ENCODE measurements around the gene CXCR6. TPM values are rescaled to one million over a fixed set of nuclear protein-coding genes. Genes with fewer than 3 reads are reported as not detected.

Gene CXCR6
- total and polyA plus RNA-seq, 2 experiments from 2014 or later = not detected

DNA sequence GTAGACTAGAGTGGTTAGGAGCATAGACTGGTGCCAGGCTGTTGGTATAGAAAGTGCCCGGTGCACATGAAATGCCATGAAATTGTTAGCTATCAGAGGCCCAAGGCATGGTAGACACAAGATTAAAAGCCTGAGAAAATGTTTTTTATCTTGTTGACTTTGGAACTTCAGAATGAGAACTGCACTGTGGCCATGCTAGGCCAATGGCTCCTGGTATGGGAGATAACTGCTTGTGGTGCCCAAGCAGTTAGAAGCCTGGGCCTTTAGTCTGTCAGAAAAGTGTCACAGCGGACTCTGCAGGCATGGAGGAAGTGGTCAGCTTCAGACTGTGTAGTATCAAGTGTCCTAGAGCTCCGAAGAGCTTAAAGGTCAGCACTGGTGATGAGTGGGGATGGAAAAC is 40.5 kb downstream of the CXCR6 start:
- peaks cover 49% of the 10 kb centered on the region for H3K4me1 ChIP-seq (ENCODE audit: insufficient read depth)
- TF ChIP-seq EZH2 (IDR thresholded peaks at IDR 0.05; ENCODE audit: insufficient read depth, poor library complexity, severe bottlenecking) (no peak), EZH2phosphoT487 (IDR thresholded peaks at IDR 0.05; ENCODE audit: insufficient read depth, low read depth) (no peak)
- no peaks in the 10 kb centered on the region for H3K27me3 ChIP-seq (replicated peaks; ENCODE audit: insufficient read depth)
- in situ Hi-C loops (cut with MboI) = no loop called here
- H3K79me2 ChIP-seq (ENCODE audit: insufficient read depth) = no peaks in the 10 kb centered on the region
- no peaks in the 10 kb centered on the region for H3K9me3 ChIP-seq (ENCODE audit: low read depth)
- no peak for DNase-seq
- 71 to 88% methylated on average over 3 of the region's 3 CpGs for WGBS, 2 experiments (ENCODE audit: low coverage in 1 of 2, low lambda C conversion rate in 2 of 2, missing lambda C conversion rate in 2 of 2)
- no peak overlapping the region for H3K4me2 ChIP-seq (ENCODE audit: unreplicated experiment)
- no peak overlapping the region for H3K9ac ChIP-seq
- peaks cover 49% of the 10 kb centered on the region for H3F3A ChIP-seq (ENCODE audit: insufficient read depth)
- no peaks in the 10 kb centered on the region for H4K20me1 ChIP-seq (ENCODE audit: insufficient read depth)
- H3K4me3 ChIP-seq = no peak overlapping the region
- no peaks in the 10 kb centered on the region for H3K9me2 ChIP-seq (ENCODE audit: insufficient read depth)
- peaks cover 6% of the 10 kb centered on the region; the same call in 1 of the 2 replicates for H3K36me3 ChIP-seq (ENCODE audit: low read depth)
- H2AFZ ChIP-seq = no peak overlapping the region
- H3K27ac ChIP-seq = no peak overlapping the region

- no peaks in the 10 kb centered on the region for H3K9me3 ChIP-seq (ENCODE audit: low read depth)
- H3K9ac ChIP-seq = no peak overlapping the region
- no peaks in the 10 kb centered on the region for H3K9me2 ChIP-seq (ENCODE audit: insufficient read depth)
- peaks cover 2% of the 10 kb centered on the region; the same call in 1 of the 2 replicates for H3K36me3 ChIP-seq (ENCODE audit: low read depth)
- H3K4me3 ChIP-seq = no peak overlapping the region
- no peaks in the 10 kb centered on the region for H4K20me1 ChIP-seq (ENCODE audit: insufficient read depth)
- peaks cover 56% of the 10 kb centered on the region for H3F3A ChIP-seq (ENCODE audit: insufficient read depth)
- H3K27me3 ChIP-seq (replicated peaks; ENCODE audit: insufficient read depth) = no peaks in the 10 kb centered on the region
- H3K27ac ChIP-seq = no peak overlapping the region
- no peak overlapping the region for H3K4me2 ChIP-seq (ENCODE audit: unreplicated experiment)
- TF ChIP-seq EZH2phosphoT487 (IDR thresholded peaks at IDR 0.05; ENCODE audit: insufficient read depth, low read depth) = no peak
- TF ChIP-seq EZH2 (IDR thresholded peaks at IDR 0.05; ENCODE audit: insufficient read depth, poor library complexity, severe bottlenecking) = no peak
- H2AFZ ChIP-seq = no peak overlapping the region
- H3K4me1 ChIP-seq (ENCODE audit: insufficient read depth) = peaks cover 57% of the 10 kb centered on the region
- 59 to 63% methylated on average over 8 of the region's 8 CpGs for WGBS, 2 experiments (ENCODE audit: low coverage in 1 of 2, low lambda C conversion rate in 2 of 2, missing lambda C conversion rate in 2 of 2)
- no peaks in the 10 kb centered on the region for H3K79me2 ChIP-seq (ENCODE audit: insufficient read depth)
- in situ Hi-C loops (cut with MboI) = no loop called here
- no peak for DNase-seq
These were observed 41.4 kb downstream of the CXCR6 start for GRCh38 chr3:45984331-45985312.

GRCh38 chr3:45985532-45986302 is 42.5 kb downstream of the CXCR6 start:
- Histone ChIP-seq H3K79me2 (ENCODE audit: insufficient read depth) (no peaks in the 10 kb centered on the region), H3K27ac (peak overlapping the region; percentile 77), H3K9me2 (ENCODE audit: insufficient read depth) (no peaks in the 10 kb centered on the region), H4K20me1 (ENCODE audit: insufficient read depth) (no peaks in the 10 kb centered on the region), H3K36me3 (ENCODE audit: low read depth) (no peaks in the 10 kb centered on the region), H3F3A (ENCODE audit: insufficient read depth) (peaks cover 55% of the 10 kb centered on the region), H3K9ac (peak overlapping the region; percentile 52), H3K27me3 (replicated peaks; ENCODE audit: insufficient read depth) (no peaks in the 10 kb centered on the region), H3K4me3 (no peak overlapping the region), H2AFZ (no peak overlapping the region), H3K9me3 (ENCODE audit: low read depth) (no peaks in the 10 kb centered on the region), H3K4me2 (ENCODE audit: unreplicated experiment) (peak overlapping the region; percentile 52), H3K4me1 (ENCODE audit: insufficient read depth) (peaks cover 56% of the 10 kb centered on the region)
- in situ Hi-C loops (cut with MboI) = no loop called here
- peak; percentile 75 for DNase-seq
- 55 to 57% methylated on average over 13 of the region's 13 CpGs for WGBS, 2 experiments (ENCODE audit: low coverage in 1 of 2, low lambda C conversion rate in 2 of 2, missing lambda C conversion rate in 2 of 2)
- no peak for TF ChIP-seq EZH2phosphoT487 (IDR thresholded peaks at IDR 0.05; ENCODE audit: insufficient read depth, low read depth)
- no peak for TF ChIP-seq EZH2 (IDR thresholded peaks at IDR 0.05; ENCODE audit: insufficient read depth, poor library complexity, severe bottlenecking)

- peak overlapping the region; percentile 52 for H3K9ac ChIP-seq
- 36 to 45% methylated on average over 5 of the region's 5 CpGs for WGBS, 2 experiments (ENCODE audit: low coverage in 1 of 2, low lambda C conversion rate in 2 of 2, missing lambda C conversion rate in 2 of 2)
- no peak for TF ChIP-seq EZH2phosphoT487 (IDR thresholded peaks at IDR 0.05; ENCODE audit: insufficient read depth, low read depth)
- TF ChIP-seq EZH2 (IDR thresholded peaks at IDR 0.05; ENCODE audit: insufficient read depth, poor library complexity, severe bottlenecking) = no peak
- no peaks in the 10 kb centered on the region for H3K9me2 ChIP-seq (ENCODE audit: insufficient read depth)
- no peaks in the 10 kb centered on the region for H3K9me3 ChIP-seq (ENCODE audit: low read depth)
- H3F3A ChIP-seq (ENCODE audit: insufficient read depth) = peaks cover 48% of the 10 kb centered on the region
- H3K4me2 ChIP-seq (ENCODE audit: unreplicated experiment) = peak overlapping the region; percentile 52
- H3K27me3 ChIP-seq (replicated peaks; ENCODE audit: insufficient read depth) = no peaks in the 10 kb centered on the region
- no peak overlapping the region for H3K4me3 ChIP-seq
- no peaks in the 10 kb centered on the region for H3K36me3 ChIP-seq (ENCODE audit: low read depth)
- peak overlapping the region; percentile 77 for H3K27ac ChIP-seq
- H3K4me1 ChIP-seq (ENCODE audit: insufficient read depth) = peaks cover 49% of the 10 kb centered on the region
- in situ Hi-C loops (cut with MboI) = no loop called here
- H3K79me2 ChIP-seq (ENCODE audit: insufficient read depth) = no peaks in the 10 kb centered on the region
- DNase-seq = peak; percentile 85
- H4K20me1 ChIP-seq (ENCODE audit: insufficient read depth) = no peaks in the 10 kb centered on the region
- no peak overlapping the region for H2AFZ ChIP-seq
These were observed 43.2 kb downstream of the CXCR6 start for GRCh38 chr3:45986303-45986982.

Measured in GM23248 (cell line).